H9 (cell line): ENCODE results near the gene FHOD3. TPM values are rescaled to one million over a fixed set of nuclear protein-coding genes. Genes with fewer than 3 reads are reported as not detected.
A peak's percentile ranks its signal among the peaks of the same experiment; 100 is the strongest.

Experiments
- DNase-seq: peaks from one replicate; pipeline ENCODE4 v3.0.0-alpha.2; 2017
- H2AFZ ChIP-seq: one replicate; pipeline ENCODE4 v1.6.1; 2013; ENCODE audit warnings: mild to moderate bottlenecking, low read length, control low read depth, moderate library complexity
- H2AK5ac ChIP-seq: 2 replicates; pipeline ENCODE4 v1.6.1; 2013; ENCODE audit warnings: low read length, control low read depth, mixed read lengths; ENCODE audit not compliant: insufficient read length
- H2BK120ac ChIP-seq: one replicate; pipeline ENCODE4 v1.6.1; 2013; ENCODE audit warnings: low read depth, mild to moderate bottlenecking, low read length, control low read depth, inconsistent platforms; ENCODE audit not compliant: poor library complexity, severe bottlenecking
- H2BK12ac ChIP-seq: 2 replicates; pipeline ENCODE4 v1.6.1; 2013; ENCODE audit warnings: low read length, control low read depth, mixed read lengths, low read depth; ENCODE audit not compliant: insufficient read length
- H2BK15ac ChIP-seq: 2 replicates; pipeline ENCODE4 v1.6.1; 2013; ENCODE audit warnings: low read depth, low read length, control low read depth
- H2BK20ac ChIP-seq: one replicate; pipeline ENCODE4 v1.6.1; 2013; ENCODE audit warnings: low read depth, mild to moderate bottlenecking, low read length, control low read depth, inconsistent platforms; ENCODE audit not compliant: poor library complexity, severe bottlenecking
- H2BK5ac ChIP-seq: 2 replicates; pipeline ENCODE4 v1.6.1; 2013; ENCODE audit warnings: low read length, control low read depth, mixed read lengths; ENCODE audit not compliant: insufficient read length
- H3K14ac ChIP-seq: 2 replicates; pipeline ENCODE4 v1.6.1; 2013; ENCODE audit warnings: low read length, control low read depth; ENCODE audit not compliant: insufficient read depth
- H3K18ac ChIP-seq: 2 replicates; pipeline ENCODE4 v1.6.1; 2013; ENCODE audit warnings: low read depth, mild to moderate bottlenecking, mixed read lengths, low read length, control low read depth; ENCODE audit not compliant: insufficient read length
- H3K23ac ChIP-seq: 2 replicates; pipeline ENCODE4 v1.6.1; 2013; ENCODE audit warnings: low read length, control low read depth, mixed read lengths, low read depth; ENCODE audit not compliant: insufficient read length
- H3K23me2 ChIP-seq: 2 replicates; pipeline ENCODE4 v1.6.1; 2013; ENCODE audit warnings: low read depth, mild to moderate bottlenecking, mixed read lengths, low read length, control low read depth; ENCODE audit not compliant: insufficient read length, poor library complexity, severe bottlenecking
- H3K27ac ChIP-seq: 2 replicates; pipeline ENCODE4 v1.5.1; 2013; ENCODE audit warnings: low read length, control low read depth, mixed read lengths, low read depth; ENCODE audit not compliant: insufficient read length
- H3K27me3 ChIP-seq: 2 replicates; pipeline ENCODE4 v1.6.1; 2013; ENCODE audit warnings: low read length, control low read depth, inconsistent platforms; ENCODE audit not compliant: insufficient read depth
- H3K4ac ChIP-seq: 2 replicates; pipeline ENCODE4 v1.6.1; 2013; ENCODE audit warnings: low read depth, mild to moderate bottlenecking, control low read depth, inconsistent platforms, low read length, moderate library complexity
- H3K4me1 ChIP-seq: 2 replicates; pipeline ENCODE4 v1.6.1; 2013; ENCODE audit warnings: low read length, control low read depth, inconsistent platforms; ENCODE audit not compliant: insufficient read depth
- H3K4me2 ChIP-seq: 2 replicates; pipeline ENCODE4 v1.6.1; 2013; ENCODE audit warnings: low read length, control low read depth, mixed read lengths; ENCODE audit not compliant: insufficient read length, insufficient read depth
- H3K56ac ChIP-seq: 2 replicates; pipeline ENCODE4 v1.6.1; 2013; ENCODE audit warnings: low read depth, mild to moderate bottlenecking, mixed read lengths, low read length, control low read depth; ENCODE audit not compliant: insufficient read length
- H3K79me1 ChIP-seq: 2 replicates; pipeline ENCODE4 v1.6.1; 2013; ENCODE audit warnings: low read depth, mild to moderate bottlenecking, moderate library complexity, low read length, control low read depth, inconsistent platforms; ENCODE audit not compliant: insufficient read depth, poor library complexity, severe bottlenecking
- H3K79me2 ChIP-seq: 2 replicates; pipeline ENCODE4 v1.6.1; 2013; ENCODE audit warnings: low read length, control low read depth, inconsistent platforms; ENCODE audit not compliant: insufficient read depth
- H3K9ac ChIP-seq: 2 replicates; pipeline ENCODE4 v1.6.1; 2013; ENCODE audit warnings: low read length, control low read depth, mixed read lengths; ENCODE audit not compliant: insufficient read length; ENCODE audit errors: extremely low read depth
- H3K9me3 ChIP-seq: one replicate; pipeline ENCODE4 v1.6.1; 2013; ENCODE audit warnings: low read depth, low read length, inconsistent platforms; ENCODE audit not compliant: control insufficient read depth
- H3T11ph ChIP-seq: one replicate; pipeline ENCODE4 v1.6.1; 2013; ENCODE audit warnings: mild to moderate bottlenecking, low read length, control low read depth, inconsistent platforms
- H4K20me1 ChIP-seq: one replicate; pipeline ENCODE4 v1.6.1; 2013; ENCODE audit not compliant: control insufficient read depth, insufficient read length, insufficient read depth
- H4K5ac ChIP-seq: 2 replicates; pipeline ENCODE4 v1.6.1; 2013; ENCODE audit warnings: low read depth, mild to moderate bottlenecking, mixed read lengths, low read length, control low read depth; ENCODE audit not compliant: insufficient read length
- H4K8ac ChIP-seq: replicated peaks from 2 replicates; pipeline ENCODE4 v1.6.1; 2013; ENCODE audit warnings: low read length, control low read depth, mixed read lengths, low read depth; ENCODE audit not compliant: insufficient read length
- H4K91ac ChIP-seq: 2 replicates; pipeline ENCODE4 v1.6.1; 2013; ENCODE audit warnings: low read depth, mild to moderate bottlenecking, moderate library complexity, mixed read lengths, low read length, control low read depth; ENCODE audit not compliant: insufficient read length
- H3K27ac Mint-ChIP-seq, 3 experiments: 2 replicates in 2 of 3; 3 replicates in 1 of 3; pipeline ENCODE4 v1.8.0; 2020 to 2021; ENCODE audit warnings: mixed read lengths in 3 of 3, mild to moderate bottlenecking in 1 of 3, moderate library complexity in 1 of 3
- H3K27me3 Mint-ChIP-seq: 2 replicates; pipeline ENCODE4 v1.8.0; 2021; ENCODE audit warnings: low read depth, mild to moderate bottlenecking, moderate library complexity, mixed read lengths
- H3K36me3 Mint-ChIP-seq, 3 experiments: 2 replicates in 2 of 3; 3 replicates in 1 of 3; pipeline ENCODE4 v1.8.0; 2020 to 2021; ENCODE audit warnings: low read depth in 3 of 3, mixed read lengths in 3 of 3; ENCODE audit not compliant: insufficient read depth in 1 of 3
- H3K4me1 Mint-ChIP-seq, 2 experiments: 2 replicates each; pipeline ENCODE4 v1.8.0; 2020; ENCODE audit warnings: mixed read lengths in 2 of 2
- H3K4me3 Mint-ChIP-seq, 2 experiments: 2 replicates in 1 of 2; 3 replicates in 1 of 2; pipeline ENCODE4 v1.8.0; 2020 to 2021; ENCODE audit warnings: mild to moderate bottlenecking in 2 of 2, mixed read lengths in 2 of 2, moderate library complexity in 1 of 2
- H3K9me3 Mint-ChIP-seq, 2 experiments: 2 replicates in 1 of 2; 3 replicates in 1 of 2; pipeline ENCODE4 v1.8.0; 2020; ENCODE audit warnings: mild to moderate bottlenecking in 2 of 2, mixed read lengths in 2 of 2, moderate library complexity in 1 of 2
- WGBS: extraction: QIAGEN DNeasy Blood & Tissue Kit; methylation state at CpG from one replicate; pipeline ENCODE4 v1.1.7; 2013; ENCODE audit warnings: missing lambda C conversion rate, low lambda C conversion rate, mixed read lengths; ENCODE audit not compliant: insufficient read length; ENCODE audit errors: extremely low coverage; 5-methylcytosine and 5-hydroxymethylcytosine counted together
- total RNA-seq: library from RNA; stranded (reverse); gene quantifications from 2 replicates; pipeline ENCODE4 v1.2.1, GENCODE V29; 2021
- TF ChIP-seq, protein P1 (sequence below): fragments of 200-600 bp; sonication (generic); conservative IDR thresholded peaks from 3 replicates; pipeline ENCODE4 v1.8.0; 2021; ENCODE audit warnings: antibody characterized with exemption, mild to moderate bottlenecking

The FHOD3 gene
- total RNA-seq, 1 experiment from 2014 or later = 8.0 TPM

GRCh38 chr18:36455931-36456330 is 158.4 kb downstream of the FHOD3 start:
- WGBS = no CpG with 5 or more reads among the region's 4 CpGs
- H3K9me3 Mint-ChIP-seq = no peaks in the 10 kb centered on the region
- no peak overlapping the region for H3K4me2 ChIP-seq

More at GRCh38 chr18:36455931-36456330, 158.4 kb downstream of the FHOD3 start:
- no peak overlapping the region for H4K8ac ChIP-seq
- no peak overlapping the region for H3T11ph ChIP-seq
- no peak overlapping the region for H3K56ac ChIP-seq
- Mint-ChIP-seq H3K27ac (no peak overlapping the region), H3K4me1 (peaks cover 27 to 43% of the 10 kb centered on the region in 2 experiments), H3K27me3 (no peaks in the 10 kb centered on the region), H3K36me3 (no peaks in the 10 kb centered on the region; a peak in 1 of 7 replicates), H3K4me3 (no peak overlapping the region)
- H2AK5ac ChIP-seq = no peak overlapping the region
- TF ChIP-seq, protein P1, sequence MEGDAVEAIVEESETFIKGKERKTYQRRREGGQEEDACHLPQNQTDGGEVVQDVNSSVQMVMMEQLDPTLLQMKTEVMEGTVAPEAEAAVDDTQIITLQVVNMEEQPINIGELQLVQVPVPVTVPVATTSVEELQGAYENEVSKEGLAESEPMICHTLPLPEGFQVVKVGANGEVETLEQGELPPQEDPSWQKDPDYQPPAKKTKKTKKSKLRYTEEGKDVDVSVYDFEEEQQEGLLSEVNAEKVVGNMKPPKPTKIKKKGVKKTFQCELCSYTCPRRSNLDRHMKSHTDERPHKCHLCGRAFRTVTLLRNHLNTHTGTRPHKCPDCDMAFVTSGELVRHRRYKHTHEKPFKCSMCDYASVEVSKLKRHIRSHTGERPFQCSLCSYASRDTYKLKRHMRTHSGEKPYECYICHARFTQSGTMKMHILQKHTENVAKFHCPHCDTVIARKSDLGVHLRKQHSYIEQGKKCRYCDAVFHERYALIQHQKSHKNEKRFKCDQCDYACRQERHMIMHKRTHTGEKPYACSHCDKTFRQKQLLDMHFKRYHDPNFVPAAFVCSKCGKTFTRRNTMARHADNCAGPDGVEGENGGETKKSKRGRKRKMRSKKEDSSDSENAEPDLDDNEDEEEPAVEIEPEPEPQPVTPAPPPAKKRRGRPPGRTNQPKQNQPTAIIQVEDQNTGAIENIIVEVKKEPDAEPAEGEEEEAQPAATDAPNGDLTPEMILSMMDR = peak; percentile 33; the same call in 1 of the 3 replicates
- H4K91ac ChIP-seq = no peak overlapping the region
- H2AFZ ChIP-seq = no peak overlapping the region
- no peak overlapping the region for H2BK120ac ChIP-seq
- no peak overlapping the region for H2BK20ac ChIP-seq
- H3K27me3 ChIP-seq = no peaks in the 10 kb centered on the region
- no peak overlapping the region for H3K27ac ChIP-seq
- H3K79me1 ChIP-seq = no peaks in the 10 kb centered on the region
- H3K9me3 ChIP-seq = no peaks in the 10 kb centered on the region
- H4K5ac ChIP-seq = no peak overlapping the region
- no peak for DNase-seq
- no peak overlapping the region for H3K9ac ChIP-seq
- no peak overlapping the region for H3K23ac ChIP-seq
- H3K4me1 ChIP-seq = peaks cover 2% of the 10 kb centered on the region
- no peaks in the 10 kb centered on the region for H3K79me2 ChIP-seq
- no peak overlapping the region for H3K18ac ChIP-seq
- H4K20me1 ChIP-seq = no peaks in the 10 kb centered on the region
- H2BK12ac ChIP-seq = no peak overlapping the region
- H3K14ac ChIP-seq = no peak overlapping the region
- H2BK15ac ChIP-seq = no peak overlapping the region
- no peak overlapping the region for H3K4ac ChIP-seq
- no peak overlapping the region for H2BK5ac ChIP-seq
- H3K23me2 ChIP-seq = no peaks in the 10 kb centered on the region
